Colonic mucosa (tissue), 4 donors: ENCODE data around the gene PHRF1. TPM values are rescaled to one million over a fixed set of nuclear protein-coding genes. Genes with fewer than 3 reads are reported as not detected.
A peak's percentile ranks its signal among the peaks of the same experiment; 100 is the strongest.

Source experiments
- DNase-seq: peaks from one replicate; pipeline ENCODE4 v3.0.0-alpha.2; 2020
- H3K27ac ChIP-seq: fragments of 200-600 bp; one replicate; pipeline ENCODE4 v1.8.0; 2021
- H3K27me3 ChIP-seq: fragments of 200-600 bp; one replicate; pipeline ENCODE4 v1.8.0; 2021
- H3K36me3 ChIP-seq: fragments of 200-600 bp; one replicate; pipeline ENCODE4 v1.8.0; 2021
- H3K4me1 ChIP-seq: fragments of 200-600 bp; one replicate; pipeline ENCODE4 v1.8.0; 2021; ENCODE audit warnings: mild to moderate bottlenecking
- H3K4me3 ChIP-seq: fragments of 200-600 bp; one replicate; pipeline ENCODE4 v1.8.0; 2021
- H3K9ac ChIP-seq, 2 donors: one replicate each; pipeline ENCODE4 v1.7.0; 2013; ENCODE audit warnings: control low read depth in 2 of 2, low read depth in 2 of 2, low read length in 2 of 2
- H3K9me3 ChIP-seq: fragments of 200-600 bp; one replicate; pipeline ENCODE4 v1.8.0; 2021
- CTCF ChIP-seq: fragments of 200-600 bp; IDR thresholded peaks from one replicate; pipeline ENCODE4 v1.8.0; 2022; ENCODE audit warnings: antibody characterized with exemption, mild to moderate bottlenecking
- intact Hi-C: fragments of 100-400 bp; cut with DNase I; formaldehyde crosslinking; loops from one replicate; pipeline ENCODE4 v1.14.1; 2022
- total RNA-seq, 2 donors: library from RNA; stranded (reverse); fragmentation: NEBNext Ultra II Directional in 1 of 2; extraction: Animal tissue kit (Norgen Biotek cat#: 25700) in 1 of 2; gene quantifications; one replicate each; pipeline ENCODE4 v1.2.1, GENCODE V29; 2021
- donor health status: healthy.
- donor health status: DM: no; HTN: no; CAD: no.
- donor health status: DM: no; HTN: no; CAD: no.

The PHRF1 gene
- total RNA-seq, 2 donors from 2014 or later = 29.4 to 41.9 TPM

DNA sequence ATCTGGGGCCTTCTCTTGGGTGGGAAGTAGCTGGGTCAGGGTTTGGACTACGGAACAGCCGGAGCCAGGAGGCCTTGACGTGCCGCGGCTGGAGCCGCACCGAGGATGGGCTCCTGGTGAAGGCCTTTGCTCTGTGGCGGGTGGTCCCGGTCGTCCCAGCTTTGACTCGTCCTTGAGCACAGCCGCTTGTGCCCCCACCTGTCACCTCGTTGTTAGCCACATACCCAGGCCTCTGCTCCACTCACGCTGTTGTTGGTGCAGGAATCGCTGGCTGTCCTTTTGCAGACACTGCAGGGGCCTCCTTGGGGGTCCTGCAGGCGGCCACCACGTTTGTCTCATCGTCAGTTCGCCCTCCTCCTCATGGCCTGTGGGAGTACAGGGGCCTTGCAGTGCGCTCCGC is 17.1 kb downstream of the PHRF1 start:
- no peak overlapping the region for H3K9ac ChIP-seq
- DNase-seq = no peak
- intact Hi-C loops = no loop called here
- no peaks in the 10 kb centered on the region for H3K4me1 ChIP-seq
- H3K9me3 ChIP-seq = no peaks in the 10 kb centered on the region
- no peak for TF ChIP-seq CTCF
- H3K4me3 ChIP-seq = no peak overlapping the region
- H3K27ac ChIP-seq = no peak overlapping the region
- H3K36me3 ChIP-seq = peaks cover 13% of the 10 kb centered on the region
- no peaks in the 10 kb centered on the region for H3K27me3 ChIP-seq

DNA sequence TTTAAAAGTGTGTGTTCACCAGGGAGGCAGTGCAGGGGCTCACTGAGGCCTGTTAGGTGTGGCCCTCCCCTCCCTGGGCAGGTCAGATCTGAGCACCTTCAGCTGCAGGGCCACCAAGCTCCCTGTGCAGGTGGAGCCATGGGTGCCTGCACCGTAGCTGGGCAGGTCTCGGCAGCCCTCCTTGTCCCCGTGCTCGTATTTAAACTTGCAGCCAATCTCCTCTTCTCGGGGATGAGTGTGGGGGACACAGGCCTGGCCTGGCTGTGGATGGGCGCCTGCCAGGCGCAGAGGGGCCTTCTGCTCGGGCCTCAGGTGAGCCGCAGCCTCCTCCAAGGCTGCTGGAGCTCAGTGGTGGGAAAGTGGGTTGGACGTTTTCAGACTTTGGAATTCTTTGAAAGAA is 19.1 kb downstream of the PHRF1 start:
- no peaks in the 10 kb centered on the region for H3K9me3 ChIP-seq
- H3K9ac ChIP-seq = peak overlapping the region in 1 of 2 donors; percentile 24
- no peak overlapping the region for H3K4me3 ChIP-seq
- H3K27ac ChIP-seq = no peak overlapping the region
- H3K36me3 ChIP-seq = peaks cover 13% of the 10 kb centered on the region
- H3K27me3 ChIP-seq = no peaks in the 10 kb centered on the region
- no peak for DNase-seq
- H3K4me1 ChIP-seq = no peaks in the 10 kb centered on the region
- intact Hi-C loops = no loop called here
- TF ChIP-seq CTCF = no peak

- TF ChIP-seq CTCF = no peak
- H3K4me1 ChIP-seq = no peaks in the 10 kb centered on the region
- H3K27ac ChIP-seq = no peak overlapping the region
- H3K9ac ChIP-seq = no peak overlapping the region
- no peak overlapping the region for H3K4me3 ChIP-seq
- no peaks in the 10 kb centered on the region for H3K27me3 ChIP-seq
- H3K36me3 ChIP-seq = peaks cover 13% of the 10 kb centered on the region
- H3K9me3 ChIP-seq = no peaks in the 10 kb centered on the region
- intact Hi-C loops = no loop called here
- no peak for DNase-seq
These were observed 20.1 kb downstream of the PHRF1 start for GRCh38 chr11:596374-596773.

DNA sequence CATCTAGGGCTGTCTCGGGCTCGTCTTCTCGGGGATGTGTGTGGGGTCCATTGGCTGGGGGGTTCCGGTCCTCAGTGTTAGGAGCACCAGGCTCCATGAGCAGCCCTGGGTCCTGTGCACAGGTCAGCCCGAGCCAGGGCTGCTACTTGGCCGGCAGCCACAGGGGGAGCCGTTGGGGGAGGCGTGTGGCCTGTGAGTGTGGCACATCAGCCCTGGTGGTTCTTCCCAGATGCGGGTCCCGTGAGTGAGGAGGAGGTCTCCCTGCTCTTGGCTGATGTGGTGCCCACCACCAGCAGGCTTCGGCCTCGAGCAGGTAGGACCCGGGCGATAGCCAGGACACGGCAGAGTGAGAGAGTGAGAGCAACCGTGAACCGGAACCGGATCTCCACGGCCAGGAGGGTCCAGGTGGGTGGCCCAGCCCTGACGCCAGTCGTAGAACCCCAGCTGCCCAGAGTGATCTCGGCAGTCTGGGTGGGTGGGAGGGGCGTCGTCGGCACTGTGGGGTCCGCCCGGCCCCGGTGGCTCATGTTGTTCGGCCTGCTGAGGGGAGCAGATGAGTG is 21.0 kb downstream of the PHRF1 start:
- H3K27ac ChIP-seq = no peak overlapping the region
- H3K9ac ChIP-seq = no peak overlapping the region
- TF ChIP-seq CTCF = no peak
- H3K36me3 ChIP-seq = peaks cover 19% of the 10 kb centered on the region
- no peaks in the 10 kb centered on the region for H3K4me1 ChIP-seq
- DNase-seq = no peak
- H3K9me3 ChIP-seq = no peaks in the 10 kb centered on the region
- no peak overlapping the region for H3K4me3 ChIP-seq
- intact Hi-C loops = no loop called here
- no peaks in the 10 kb centered on the region for H3K27me3 ChIP-seq

GRCh38 chr11:598005-598680 is 21.9 kb downstream of the PHRF1 start:
- no peak for DNase-seq
- Histone ChIP-seq H3K4me3 (no peak overlapping the region), H3K9ac (no peak overlapping the region), H3K9me3 (no peaks in the 10 kb centered on the region), H3K27ac (no peak overlapping the region), H3K36me3 (peaks cover 13% of the 10 kb centered on the region), H3K27me3 (no peaks in the 10 kb centered on the region), H3K4me1 (no peaks in the 10 kb centered on the region)
- no peak for TF ChIP-seq CTCF
- intact Hi-C loops = no loop called here
